GM12878 (cell line): Measurements from ENCODE around the gene CATSPER1.

Experiments
- CEBPZ ChIP-seq: fragments of 150-350 bp; IDR thresholded peaks from 2 replicates; pipeline ENCODE4 v1.6.1; 2016; ENCODE audit warnings: low read depth, low read length
- CTCF ChIP-seq, 3 experiments: IDR thresholded peaks in 2 of 3; conservative IDR thresholded peaks in 1 of 3; 2 replicates each; pipeline ENCODE4 v1.5.1; 2011; ENCODE audit warnings: low read depth in 3 of 3, low read length in 3 of 3, mild to moderate bottlenecking in 3 of 3, control low read depth in 2 of 3, moderate library complexity in 2 of 3, inconsistent platforms in 1 of 3, mixed read lengths in 1 of 3; ENCODE audit not compliant: control insufficient read depth in 2 of 3, insufficient read depth in 1 of 3; ENCODE audit errors: extremely low read depth in 1 of 3
- EZH2 ChIP-seq: IDR thresholded peaks from 2 replicates; pipeline ENCODE4 v1.6.1; 2012; ENCODE audit warnings: low read depth, mild to moderate bottlenecking, control low read depth, inconsistent platforms, low read length, borderline replicate concordance; ENCODE audit not compliant: control insufficient read depth
- GABPA ChIP-seq: IDR thresholded peaks from 2 replicates; pipeline ENCODE4 v1.6.1; 2014; ENCODE audit warnings: antibody characterized with exemption, low read depth, mild to moderate bottlenecking, inconsistent platforms
- HDAC6 ChIP-seq: fragments of 200-600 bp; sonication (generic); IDR thresholded peaks from one replicate; pipeline ENCODE4 v1.8.0; 2017; ENCODE audit warnings: antibody characterized with exemption; ENCODE audit not compliant: unreplicated experiment
- LARP7 ChIP-seq: fragments of 450-650 bp; IDR thresholded peaks from 2 replicates; pipeline ENCODE4 v1.6.1; 2017; ENCODE audit warnings: mild to moderate bottlenecking
- RCOR1 ChIP-seq: conservative IDR thresholded peaks from 2 replicates; pipeline ENCODE4 v1.6.1; 2012; ENCODE audit warnings: low read depth, low read length, improper control_type of control experiment
- RUNX3 ChIP-seq: IDR thresholded peaks from 2 replicates; pipeline ENCODE4 v1.6.1; 2012; ENCODE audit warnings: low read length, inconsistent platforms

GRCh38 chr11:66006891-66007176, 19.4 kb downstream of the CATSPER1 start:
- TF ChIP-seq CEBPZ, result no peak
- no peak for TF ChIP-seq HDAC6
- no peak for TF ChIP-seq RCOR1
- TF ChIP-seq RUNX3, result no peak
- TF ChIP-seq GABPA, result no peak
- TF ChIP-seq CTCF (IDR thresholded peaks at IDR 0.05 in 2 of 3, conservative IDR thresholded peaks at IDR 0.05 in 1 of 3; ENCODE audit: control insufficient read depth in 2 of 3, extremely low read depth in 1 of 3, insufficient read depth in 1 of 3, low read depth in 3 of 3, low read length in 3 of 3), result no peak
- TF ChIP-seq EZH2, result no peak
- TF ChIP-seq LARP7, result no peak
